GM10266 (cell line): ENCODE measurements around the gene EFCAB9.
"Not testable (repeated sequence)": the region's sequence is repeated elsewhere in the genome, so short reads cannot be mapped to it uniquely, and the experiment has no call there.

Experiments
- DNase-seq: peaks from one replicate; pipeline ENCODE4 v3.0.0; 2012; ENCODE audit errors: extremely low spot score
- CTCF ChIP-seq: IDR thresholded peaks from 2 replicates; pipeline ENCODE4 v1.5.1; 2012; ENCODE audit warnings: mild to moderate bottlenecking, low read depth; ENCODE audit not compliant: control insufficient read depth, insufficient read depth; ENCODE audit errors: missing control alignments

The EFCAB9 gene

GRCh38 chr5:172148381-172148780 lies 45.6 kb upstream of the EFCAB9 start:
- no peak for DNase-seq
- TF ChIP-seq CTCF, result no peak

DNA sequence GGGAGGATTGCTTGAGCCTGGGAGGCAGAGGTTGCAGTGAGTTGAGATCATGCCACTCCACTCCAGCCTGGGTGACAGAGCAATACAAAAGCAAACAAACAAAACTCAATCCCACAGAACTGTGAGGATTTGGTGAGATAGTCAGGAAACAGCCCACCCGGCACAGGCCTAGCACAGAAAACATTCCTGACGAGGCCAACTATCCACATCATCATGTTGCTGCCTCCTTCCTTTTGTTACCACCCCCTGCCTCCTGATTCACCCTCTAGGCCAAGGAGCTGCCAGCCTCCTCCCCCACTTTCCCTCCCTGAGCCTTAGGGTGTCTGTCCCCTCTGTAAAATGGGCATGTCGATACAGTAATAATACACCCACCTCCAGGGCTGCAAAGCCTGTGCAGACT lies 44.9 kb upstream of the EFCAB9 start:
- no peak for TF ChIP-seq CTCF
- DNase-seq, result no peak

- DNase-seq, result not testable (repeated sequence)
Observed at GRCh38 chr5:172149481-172149880, 44.5 kb upstream of the EFCAB9 start.

- DNase-seq, result peak; percentile 62
- TF ChIP-seq CTCF, result no peak
Observed at GRCh38 chr5:172150514-172151425, 43.2 kb upstream of the EFCAB9 start.

DNA sequence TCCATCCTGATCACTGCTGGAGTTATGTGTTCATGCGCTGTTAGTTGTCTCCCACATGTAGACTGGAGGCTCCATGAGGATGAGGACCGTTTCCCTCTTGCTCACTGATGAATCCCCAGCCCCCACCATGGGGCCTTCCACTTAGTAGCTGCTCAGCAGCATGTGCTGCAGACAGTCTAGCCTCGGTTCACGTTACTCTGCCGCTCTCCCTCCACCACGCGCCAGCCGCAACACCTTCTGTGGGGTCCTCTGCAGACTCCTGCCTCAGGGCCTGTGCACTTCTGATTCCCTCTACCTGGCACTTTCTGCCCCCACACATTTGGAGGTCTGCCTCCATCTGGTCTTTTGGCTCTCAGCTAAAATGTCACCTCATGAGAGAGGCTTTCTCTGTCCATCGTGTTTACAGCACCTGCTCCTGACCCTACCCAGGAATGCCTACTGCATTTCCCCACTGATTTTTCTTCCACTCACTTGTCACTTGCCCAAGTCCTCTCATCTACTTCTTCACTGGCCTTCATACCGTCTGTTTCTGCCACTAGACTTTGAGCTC lies 42.2 kb upstream of the EFCAB9 start:
- TF ChIP-seq CTCF, result no peak
- no peak for DNase-seq

GRCh38 chr5:172153695-172154094 lies 40.3 kb upstream of the EFCAB9 start:
- TF ChIP-seq CTCF, result no peak
- DNase-seq, result no peak

- not testable (repeated sequence) for DNase-seq
Observed at GRCh38 chr5:172155101-172155500, 38.9 kb upstream of the EFCAB9 start.

GRCh38 chr5:172156541-172156994 lies 37.4 kb upstream of the EFCAB9 start:
- DNase-seq, result no peak
- TF ChIP-seq CTCF, result no peak
